DMS114 treated with DMSO at 0.1 percent for 48 hours (cell line): ENCODE measurements around the gene ZSCAN1.
"Not testable (repeated sequence)": the region's sequence is repeated elsewhere in the genome, so short reads cannot be mapped to it uniquely, and the experiment has no call there.

ENCODE experiments used
- DNase-seq: peaks from one replicate; lab custom pipeline; 2025; ENCODE audit not compliant: unreplicated experiment; lab: John Stamatoyannopoulos, UW

ZSCAN1 gene

GRCh38 chr19:58033741-58034476 is at the start of gene ZSCAN1:
ZSCAN1 (plus strand) TSS chr19:58034025; CDS start chr19:58037837, 3,812 bp downstream.
- DNase-seq: peak; percentile 94

- DNase-seq: no peak
Measured at GRCh38 chr19:57992841-57993240, 41.0 kb upstream of the ZSCAN1 start.

- no peak for DNase-seq
Measured at GRCh38 chr19:58000677-58001076, 33.1 kb upstream of the ZSCAN1 start.

GRCh38 chr19:58001895-58002369 is 31.9 kb upstream of the ZSCAN1 start:
- DNase-seq: no peak

- peak; percentile 73 for DNase-seq
Measured at GRCh38 chr19:58002384-58003173, 31.2 kb upstream of the ZSCAN1 start, which contains the start of gene ZNF606. ZNF606 (minus strand) TSS chr19:58002820; CDS start chr19:58001319, 1,501 bp downstream.

GRCh38 chr19:58003174-58003828 is 30.5 kb upstream of the ZSCAN1 start:
- DNase-seq: no peak

GRCh38 chr19:58007285-58007684 is 26.5 kb upstream of the ZSCAN1 start:
- DNase-seq: no peak

- DNase-seq: not testable (repeated sequence)
Measured at GRCh38 chr19:58008877-58009276, 24.9 kb upstream of the ZSCAN1 start.

GRCh38 chr19:58009301-58009665 is 24.5 kb upstream of the ZSCAN1 start:
- DNase-seq: no peak

GRCh38 chr19:58009666-58010301 is 24.0 kb upstream of the ZSCAN1 start:
- peak; percentile 89 for DNase-seq

- no peak for DNase-seq
Measured at GRCh38 chr19:58010507-58010906, 23.3 kb upstream of the ZSCAN1 start.

GRCh38 chr19:58014141-58014540 is 19.7 kb upstream of the ZSCAN1 start:
- DNase-seq: no peak

GRCh38 chr19:58020129-58020528 is 13.7 kb upstream of the ZSCAN1 start:
- no peak for DNase-seq

GRCh38 chr19:58021541-58022282 is 12.1 kb upstream of the ZSCAN1 start:
- no peak for DNase-seq

GRCh38 chr19:58022283-58022660 is 11.6 kb upstream of the ZSCAN1 start:
- no peak for DNase-seq

GRCh38 chr19:58024661-58025060 is 9.2 kb upstream of the ZSCAN1 start:
- DNase-seq: no peak

GRCh38 chr19:58034477-58034793 is 610 bp downstream of the ZSCAN1 start:
- no peak for DNase-seq

GRCh38 chr19:58035863-58036262 is 2.0 kb downstream of the ZSCAN1 start:
- DNase-seq: no peak

- no peak for DNase-seq
Measured at GRCh38 chr19:58037927-58038687, 4.3 kb downstream of the ZSCAN1 start.

GRCh38 chr19:58038688-58039204 is 4.9 kb downstream of the ZSCAN1 start:
- no peak for DNase-seq
